ENCODE results near the gene ADAM8. TPM values are rescaled to one million over a fixed set of nuclear protein-coding genes. Genes with fewer than 3 reads are reported as not detected.

Gene ADAM8
- total and polyA plus RNA-seq, 8 donors: 2.0 to 9.8 (median 6.2) TPM

DNA sequence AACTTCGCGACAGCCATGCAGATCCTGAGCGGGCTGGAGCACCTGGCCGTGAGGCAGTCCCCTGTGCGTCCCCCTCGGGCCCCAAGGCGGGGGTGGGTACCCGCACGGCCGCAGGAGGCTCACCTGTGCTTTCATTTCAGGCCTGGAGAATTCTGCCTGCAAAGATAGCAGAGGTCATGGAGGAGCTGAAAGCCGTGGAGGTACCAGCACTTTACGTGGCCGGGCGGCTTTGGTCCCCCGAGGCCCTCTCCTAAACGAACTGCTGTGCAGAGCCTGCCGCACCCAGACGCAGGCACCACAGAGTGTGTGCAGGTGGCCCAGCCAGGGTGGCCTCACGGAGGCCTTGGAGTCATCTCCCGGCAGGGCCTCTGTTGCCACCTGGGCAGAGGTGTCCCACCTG is 57.8 kb downstream of the ADAM8 start:
- no peaks in the 10 kb centered on the region for H3K27me3 ChIP-seq
- TF ChIP-seq, protein P1, sequence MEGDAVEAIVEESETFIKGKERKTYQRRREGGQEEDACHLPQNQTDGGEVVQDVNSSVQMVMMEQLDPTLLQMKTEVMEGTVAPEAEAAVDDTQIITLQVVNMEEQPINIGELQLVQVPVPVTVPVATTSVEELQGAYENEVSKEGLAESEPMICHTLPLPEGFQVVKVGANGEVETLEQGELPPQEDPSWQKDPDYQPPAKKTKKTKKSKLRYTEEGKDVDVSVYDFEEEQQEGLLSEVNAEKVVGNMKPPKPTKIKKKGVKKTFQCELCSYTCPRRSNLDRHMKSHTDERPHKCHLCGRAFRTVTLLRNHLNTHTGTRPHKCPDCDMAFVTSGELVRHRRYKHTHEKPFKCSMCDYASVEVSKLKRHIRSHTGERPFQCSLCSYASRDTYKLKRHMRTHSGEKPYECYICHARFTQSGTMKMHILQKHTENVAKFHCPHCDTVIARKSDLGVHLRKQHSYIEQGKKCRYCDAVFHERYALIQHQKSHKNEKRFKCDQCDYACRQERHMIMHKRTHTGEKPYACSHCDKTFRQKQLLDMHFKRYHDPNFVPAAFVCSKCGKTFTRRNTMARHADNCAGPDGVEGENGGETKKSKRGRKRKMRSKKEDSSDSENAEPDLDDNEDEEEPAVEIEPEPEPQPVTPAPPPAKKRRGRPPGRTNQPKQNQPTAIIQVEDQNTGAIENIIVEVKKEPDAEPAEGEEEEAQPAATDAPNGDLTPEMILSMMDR (IDR thresholded peaks at IDR 0.05): no peak
- no peaks in the 10 kb centered on the region for H3K4me1 ChIP-seq
- WGBS, 2 donors: 40 to 52% methylated on average over 20 of the region's 20 CpGs
- FAIRE-seq: no peak
- intact Hi-C loops (cut with DNase I): no loop called here
- H3K9me3 ChIP-seq: no peaks in the 10 kb centered on the region
- no peak overlapping the region for H3K27ac ChIP-seq
- ATAC-seq: no peak
- no peaks in the 10 kb centered on the region for H3K36me3 ChIP-seq
- no peak overlapping the region for H3K4me3 ChIP-seq
- DNase-seq: no peak

DNA sequence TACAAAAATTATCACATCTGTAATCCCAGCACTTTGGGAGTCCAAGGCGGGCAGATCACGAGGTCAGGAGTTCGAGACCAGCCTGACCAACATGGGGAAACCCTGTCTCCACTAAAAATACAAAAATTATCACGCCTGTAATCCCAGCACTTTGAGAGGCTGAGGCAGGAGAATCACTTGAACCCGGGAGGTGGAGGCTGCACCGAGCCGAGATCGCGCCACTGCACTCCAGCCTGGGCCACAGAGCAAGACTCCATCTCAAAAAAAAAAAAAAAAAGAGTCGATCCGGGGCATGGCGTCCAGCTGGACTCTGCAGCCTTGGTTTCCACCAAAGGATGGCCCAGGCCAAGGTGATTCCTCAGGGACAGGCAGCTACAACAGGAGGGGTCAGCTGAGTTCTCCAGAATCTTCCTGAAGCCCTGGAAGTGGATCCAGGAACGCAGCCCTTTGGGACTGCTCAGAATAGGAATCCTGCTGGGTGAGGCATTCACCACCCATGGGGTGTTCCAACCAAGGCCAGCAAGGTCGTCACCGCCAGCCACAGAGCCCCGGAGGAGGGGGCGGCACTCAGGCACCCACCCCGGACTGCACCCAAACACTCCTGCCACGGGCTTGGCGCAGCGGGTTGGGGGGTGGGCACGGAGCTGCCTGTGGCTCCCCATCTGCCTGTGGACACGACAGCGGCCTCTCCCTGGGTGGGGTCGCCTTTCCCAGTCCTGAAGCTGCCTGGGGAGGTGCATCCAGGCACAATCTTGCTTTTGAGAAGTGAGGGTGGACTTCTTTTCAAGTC is 58.7 kb downstream of the ADAM8 start:
- intact Hi-C loops (cut with DNase I): no loop called here
- H3K9me3 ChIP-seq: no peaks in the 10 kb centered on the region
- H3K27me3 ChIP-seq: no peaks in the 10 kb centered on the region
- ATAC-seq (no peak), DNase-seq (peak in 2 of 6 donors; percentile 1 to 49), FAIRE-seq (no peak)
- TF ChIP-seq, protein P1 (IDR thresholded peaks at IDR 0.05): no peak
- H3K27ac ChIP-seq: no peak overlapping the region
- no peaks in the 10 kb centered on the region for H3K4me1 ChIP-seq
- no peaks in the 10 kb centered on the region for H3K36me3 ChIP-seq
- 56 to 70% methylated on average over 25 of the region's 25 CpGs for WGBS, 2 donors
- H3K4me3 ChIP-seq: no peak overlapping the region

DNA sequence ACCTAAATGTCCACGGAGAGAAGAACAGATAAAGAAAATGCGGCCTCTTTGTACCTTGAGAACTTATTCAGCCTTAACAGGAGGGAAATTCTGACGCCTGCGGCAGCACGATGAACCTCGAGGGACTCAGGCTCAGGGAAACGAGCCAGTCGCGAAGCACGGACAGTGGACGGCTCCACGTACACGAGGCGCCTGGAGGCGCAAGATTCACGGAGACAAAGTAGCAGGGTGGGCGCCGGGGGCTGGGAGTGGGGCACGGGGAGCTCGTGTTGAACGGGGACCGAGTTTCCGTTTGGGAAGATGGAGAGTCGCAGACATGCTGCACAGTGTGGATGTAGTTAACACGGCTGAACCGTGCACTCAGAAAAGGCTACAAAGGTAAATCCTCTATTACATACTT is 59.9 kb downstream of the ADAM8 start:
- FAIRE-seq (no peak), ATAC-seq (no peak), DNase-seq (peak in 2 of 6 donors; percentile 3 to 40)
- intact Hi-C loops (cut with DNase I): no loop called here
- no peak overlapping the region for H3K4me3 ChIP-seq
- no peaks in the 10 kb centered on the region for H3K27me3 ChIP-seq
- no peak overlapping the region for H3K27ac ChIP-seq
- 65 to 69% methylated on average over 26 of the region's 26 CpGs for WGBS, 2 donors
- TF ChIP-seq, protein P1 (IDR thresholded peaks at IDR 0.05): no peak
- H3K9me3 ChIP-seq: no peaks in the 10 kb centered on the region
- H3K36me3 ChIP-seq: no peaks in the 10 kb centered on the region
- H3K4me1 ChIP-seq: no peaks in the 10 kb centered on the region

DNA sequence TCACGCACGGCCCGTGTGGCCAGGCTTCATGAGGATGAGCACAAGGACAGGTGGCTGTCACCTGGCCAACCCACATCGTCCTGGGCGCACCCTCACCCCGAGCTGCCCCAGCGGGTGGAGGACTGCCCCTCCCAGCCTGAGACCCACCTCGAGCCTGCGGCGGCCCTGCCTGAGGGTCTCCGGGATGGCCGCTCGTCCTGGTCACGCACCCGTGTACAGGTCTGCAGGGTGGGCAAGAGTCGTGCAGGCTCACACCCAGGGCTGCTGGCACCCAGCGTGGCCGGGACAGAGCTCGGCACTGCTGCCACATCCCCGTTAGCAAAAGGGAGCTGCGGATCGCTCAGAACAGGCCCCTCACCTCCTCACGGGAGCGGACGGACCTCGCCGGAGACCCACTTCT is 61.1 kb downstream of the ADAM8 start:
- H3K27me3 ChIP-seq: no peaks in the 10 kb centered on the region
- no peak for ATAC-seq
- no peaks in the 10 kb centered on the region for H3K9me3 ChIP-seq
- no peaks in the 10 kb centered on the region for H3K4me1 ChIP-seq
- peak in 2 of 6 donors; percentile 12 to 51 for DNase-seq
- FAIRE-seq: no peak
- no peaks in the 10 kb centered on the region for H3K36me3 ChIP-seq
- no peak overlapping the region for H3K4me3 ChIP-seq
- intact Hi-C loops (cut with DNase I): no loop called here
- no peak overlapping the region for H3K27ac ChIP-seq
- WGBS, 2 donors: 73 to 85% methylated on average over 27 of the region's 27 CpGs
- TF ChIP-seq, protein P1 (IDR thresholded peaks at IDR 0.05): no peak

Data from pancreas (tissue), 10 donors.